Measurements from ENCODE around the gene ACOT9.
A peak's percentile ranks its signal among the peaks of the same experiment; 100 is the strongest.
"Not testable (repeated sequence)": the region's sequence is repeated elsewhere in the genome, so short reads cannot be mapped to it uniquely, and the experiment has no call there.

The ACOT9 gene

GRCh38 chrX:23765449-23765848, 22.4 kb upstream of the ACOT9 start:
- no peak for DNase-seq

- DNase-seq: no peak
Observed at GRCh38 chrX:23764188-23764984, 21.3 kb upstream of the ACOT9 start.

GRCh38 chrX:23759821-23760220, 16.7 kb upstream of the ACOT9 start:
- no peak for DNase-seq

GRCh38 chrX:23756165-23756564, 13.1 kb upstream of the ACOT9 start:
- peak; percentile 81 for DNase-seq

DNA sequence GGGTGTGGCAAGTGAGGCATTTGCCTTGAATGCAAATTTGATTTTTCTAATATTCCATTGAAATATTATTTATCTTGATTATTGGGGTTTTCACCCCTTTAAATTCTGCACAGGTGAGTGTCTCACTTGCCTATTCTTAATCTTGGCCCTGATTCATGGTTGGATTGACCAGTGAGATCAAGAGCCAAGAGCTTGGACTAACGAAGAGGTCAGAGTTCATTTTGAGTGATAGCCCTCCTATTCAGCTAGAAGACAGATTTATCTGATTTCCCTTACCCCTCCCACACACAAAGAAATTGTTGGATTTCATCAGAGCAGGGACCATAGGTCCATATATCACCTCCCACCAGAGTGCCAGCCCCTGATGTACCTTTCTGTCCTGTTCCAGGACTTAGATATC, 11.6 kb upstream of the ACOT9 start:
- no peak for DNase-seq

- DNase-seq: no peak
Observed at GRCh38 chrX:23752740-23753415, 9.8 kb upstream of the ACOT9 start.

DNA sequence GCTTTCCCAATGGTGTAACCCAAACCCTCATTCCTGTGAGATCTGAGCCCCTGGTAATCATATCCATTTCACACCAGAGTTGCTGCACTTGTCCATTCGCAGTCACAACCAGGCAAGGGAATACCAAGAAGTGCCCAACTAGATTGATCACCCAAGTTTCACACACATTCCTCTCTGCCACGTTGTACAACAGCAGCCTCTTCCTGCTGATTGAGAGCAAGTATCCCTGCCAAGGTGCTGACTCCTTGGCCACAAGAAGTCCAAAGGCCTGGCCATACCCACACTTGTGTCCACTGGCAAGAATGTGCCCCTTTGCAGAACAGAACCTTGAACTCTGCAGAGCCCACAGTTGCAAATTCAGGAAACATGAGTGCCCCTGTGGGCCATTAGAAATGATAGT, 6.5 kb upstream of the ACOT9 start:
- DNase-seq: no peak

GRCh38 chrX:23749129-23749528, 6.1 kb upstream of the ACOT9 start:
- no peak for DNase-seq

DNA sequence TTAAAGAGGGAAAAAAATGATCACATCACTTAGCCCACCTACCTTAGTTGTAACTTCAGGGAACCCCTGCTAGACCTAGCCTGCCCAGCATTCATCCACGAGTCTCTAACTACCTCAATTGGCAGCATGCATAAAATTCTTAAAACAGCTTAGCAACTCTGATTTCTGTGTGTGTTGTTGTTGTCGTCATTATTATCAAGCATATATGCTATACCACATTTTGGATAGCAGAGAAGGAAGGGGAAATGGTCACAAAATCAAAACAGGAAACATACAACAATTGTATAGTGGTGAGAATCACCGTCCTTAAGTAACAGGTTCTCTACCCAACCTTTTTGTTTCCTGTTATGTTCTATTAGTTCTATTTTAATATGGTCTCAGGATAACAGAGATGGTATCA, 2.7 kb upstream of the ACOT9 start:
- DNase-seq: peak; percentile 62

- not testable (repeated sequence) for DNase-seq
Observed at GRCh38 chrX:23743623-23743971, 521 bp upstream of the ACOT9 start.

DNA sequence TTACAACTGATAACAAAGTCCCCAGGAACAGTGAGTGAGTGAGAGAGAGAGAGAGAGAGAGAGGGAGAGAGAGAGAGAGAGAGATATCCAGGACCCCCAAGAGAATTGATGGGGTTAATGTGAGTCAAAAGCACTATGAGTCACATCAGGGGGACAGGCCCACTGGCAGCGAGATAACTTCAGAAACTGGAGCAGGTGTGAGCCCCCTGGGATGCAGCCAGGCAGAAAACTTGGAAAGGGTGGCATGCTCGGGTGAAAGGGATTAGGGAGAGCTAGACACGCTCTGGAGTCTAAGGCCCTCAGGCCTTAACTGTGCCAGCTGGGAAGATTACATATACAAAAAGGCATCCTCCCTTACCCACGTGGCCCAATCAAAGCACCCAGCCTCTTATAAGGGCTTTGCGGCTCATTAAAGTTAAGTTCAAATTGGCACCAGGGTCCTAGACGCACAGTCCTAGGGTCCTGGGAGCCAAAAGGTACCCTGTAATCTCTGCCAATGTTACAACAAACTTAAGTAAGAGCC, 841 bp downstream of the ACOT9 start:
- peak; percentile 32 for DNase-seq

- DNase-seq: no peak
Observed at GRCh38 chrX:23737413-23737812, 5.7 kb downstream of the ACOT9 start.

GRCh38 chrX:23736030-23736429, 7.0 kb downstream of the ACOT9 start:
- DNase-seq: no peak

GRCh38 chrX:23732704-23733103, 10.4 kb downstream of the ACOT9 start:
- DNase-seq: peak; percentile 16

GRCh38 chrX:23731951-23732350, 11.1 kb downstream of the ACOT9 start:
- DNase-seq: no peak

- DNase-seq: no peak
Observed at GRCh38 chrX:23729214-23729613, 13.9 kb downstream of the ACOT9 start.

- DNase-seq: no peak
Observed at GRCh38 chrX:23727206-23727605, 15.9 kb downstream of the ACOT9 start.

- peak; percentile 7 for DNase-seq
Observed at GRCh38 chrX:23726191-23726590, 16.9 kb downstream of the ACOT9 start.

DNA sequence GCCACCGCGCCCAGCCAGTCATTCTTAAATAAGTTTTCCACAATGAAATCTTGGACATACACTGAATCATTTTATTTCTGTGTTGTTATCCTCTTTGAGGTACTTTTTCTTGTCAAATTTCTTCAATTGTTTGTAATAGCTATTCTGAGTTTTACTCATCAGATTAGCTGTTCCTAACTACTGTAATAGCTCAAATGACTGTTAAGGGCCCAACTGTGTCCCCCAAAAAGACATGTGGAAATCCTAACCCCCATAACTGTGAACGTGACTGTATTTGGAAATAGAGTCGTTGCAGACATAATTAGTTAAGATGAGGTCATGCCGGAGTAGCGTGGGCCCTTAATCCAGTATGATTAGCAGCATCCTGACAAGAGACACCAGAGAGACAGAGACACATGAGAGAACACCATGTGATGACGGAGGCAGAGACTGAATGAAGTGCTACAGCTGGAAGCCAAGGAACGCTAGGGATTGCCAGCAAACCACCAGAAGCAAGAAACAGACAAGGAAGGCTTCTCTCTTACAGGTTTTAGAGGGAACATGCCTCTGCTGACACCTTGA, 22.9 kb downstream of the ACOT9 start:
- no peak for DNase-seq

- no peak for DNase-seq
Observed at GRCh38 chrX:23705235-23705634, 37.8 kb downstream of the ACOT9 start.

GRCh38 chrX:23704673-23705206, 38.3 kb downstream of the ACOT9 start:
- no peak for DNase-seq

- DNase-seq: peak; percentile 7
Observed at GRCh38 chrX:23699636-23700194, 43.4 kb downstream of the ACOT9 start.

DNA sequence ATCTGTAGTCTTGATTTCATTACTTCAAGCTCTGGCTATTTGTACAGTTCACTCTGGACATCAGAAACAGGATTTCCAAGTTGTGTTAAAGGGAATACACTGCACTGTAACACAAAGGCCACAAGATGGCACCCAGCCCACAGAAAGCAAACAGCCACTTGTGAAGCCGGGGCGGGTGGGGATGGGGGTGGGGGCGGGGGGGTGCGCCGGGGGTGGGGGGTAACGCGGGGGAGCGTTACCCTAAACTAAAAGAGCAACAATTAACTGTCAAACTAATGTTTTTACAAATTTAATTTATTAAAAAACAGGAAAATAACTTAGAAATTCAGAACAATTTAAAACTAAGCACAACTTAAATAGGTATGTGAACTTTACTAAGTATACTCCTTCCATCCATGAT, 48.5 kb downstream of the ACOT9 start:
- peak; percentile 51 for DNase-seq

All from CD4-positive, alpha-beta T cell treated with Interleukin-17A for 1 hour (primary cell).